ENCODE results near the gene GFER. TPM values are rescaled to one million over a fixed set of nuclear protein-coding genes. Genes with fewer than 3 reads are reported as not detected.

GFER gene
- total and polyA plus RNA-seq, 9 of the 15 experiments (the other 6 are each of a cell fraction or from before 2014, with no cell fraction given) = 4.3 to 53.7 (median 19.8) TPM

GRCh38 chr16:1960665-1961630 is 23.0 kb upstream of the GFER start (continued):
- TF ChIP-seq RBM22 (IDR thresholded peaks at IDR 0.05; ENCODE audit: low read depth, low read length, poor library complexity, severe bottlenecking) (no peak), MEIS2 (IDR thresholded peaks at IDR 0.05; ENCODE audit: partially characterized antibody) (no peak), ZNF444 (CRISPR knock-in tag; IDR thresholded peaks at IDR 0.05) (0 out of 2 replicates have a peak, but pooled peaks have one; percentile 53), ZNF507 (tag; conservative IDR thresholded peaks at IDR 0.05) (no peak), ZNF830 (CRISPR knock-in tag; IDR thresholded peaks at IDR 0.05) (no peak), MAFK (IDR thresholded peaks at IDR 0.05; ENCODE audit: low read length) (no peak), HNRNPUL1 (IDR thresholded peaks at IDR 0.05; ENCODE audit: low read length) (no peak; the same call in 1 of the 2 replicates), NRF1 (conservative IDR thresholded peaks at IDR 0.05 in 1 of 2, IDR thresholded peaks at IDR 0.05 in 1 of 2) (0 out of 4 replicates have a peak, but pooled peaks of 1 of the 2 experiments have one; percentile 22), ZSCAN29 (IDR thresholded peaks at IDR 0.05) (peak; percentile 59; the same call in 1 of the 2 replicates), ZFP30 (CRISPR knock-in tag; IDR thresholded peaks at IDR 0.05; ENCODE audit: borderline replicate concordance) (0 out of 2 replicates have a peak, but pooled peaks have one; percentile 22), HOXB6 (CRISPR knock-in tag; IDR thresholded peaks at IDR 0.05; ENCODE audit: borderline replicate concordance) (no peak), SIX5 (IDR thresholded peaks at IDR 0.05; ENCODE audit: borderline replicate concordance in 1 of 2, insufficient read depth in 1 of 2, low read depth in 1 of 2, low read length in 2 of 2) (no peak), ESRRB (CRISPR knock-in tag; IDR thresholded peaks at IDR 0.05; ENCODE audit: borderline replicate concordance) (peak; percentile 88; the same call in 1 of the 2 replicates), COPS2 (conservative IDR thresholded peaks at IDR 0.05) (no peak), ZFP91 (CRISPR knock-in tag; IDR thresholded peaks at IDR 0.05) (no peak), ZNF57 (CRISPR knock-in tag; IDR thresholded peaks at IDR 0.05) (no peak), ADNP (tag; IDR thresholded peaks at IDR 0.05) (no peak), MTA1 (IDR thresholded peaks at IDR 0.05; ENCODE audit: borderline replicate concordance) (no peak), ZNF133 (CRISPR knock-in tag; IDR thresholded peaks at IDR 0.05) (no peak), ZFP36 (IDR thresholded peaks at IDR 0.05; ENCODE audit: low read depth, low read length, partially characterized antibody) (no peak), LCOR (CRISPR knock-in tag; IDR thresholded peaks at IDR 0.05) (peak; percentile 54; the same call in 1 of the 2 replicates), FOXK1 (CRISPR knock-in tag; IDR thresholded peaks at IDR 0.05; ENCODE audit: borderline replicate concordance) (peak; percentile 72)
- TF ChIP-seq, protein P1, sequence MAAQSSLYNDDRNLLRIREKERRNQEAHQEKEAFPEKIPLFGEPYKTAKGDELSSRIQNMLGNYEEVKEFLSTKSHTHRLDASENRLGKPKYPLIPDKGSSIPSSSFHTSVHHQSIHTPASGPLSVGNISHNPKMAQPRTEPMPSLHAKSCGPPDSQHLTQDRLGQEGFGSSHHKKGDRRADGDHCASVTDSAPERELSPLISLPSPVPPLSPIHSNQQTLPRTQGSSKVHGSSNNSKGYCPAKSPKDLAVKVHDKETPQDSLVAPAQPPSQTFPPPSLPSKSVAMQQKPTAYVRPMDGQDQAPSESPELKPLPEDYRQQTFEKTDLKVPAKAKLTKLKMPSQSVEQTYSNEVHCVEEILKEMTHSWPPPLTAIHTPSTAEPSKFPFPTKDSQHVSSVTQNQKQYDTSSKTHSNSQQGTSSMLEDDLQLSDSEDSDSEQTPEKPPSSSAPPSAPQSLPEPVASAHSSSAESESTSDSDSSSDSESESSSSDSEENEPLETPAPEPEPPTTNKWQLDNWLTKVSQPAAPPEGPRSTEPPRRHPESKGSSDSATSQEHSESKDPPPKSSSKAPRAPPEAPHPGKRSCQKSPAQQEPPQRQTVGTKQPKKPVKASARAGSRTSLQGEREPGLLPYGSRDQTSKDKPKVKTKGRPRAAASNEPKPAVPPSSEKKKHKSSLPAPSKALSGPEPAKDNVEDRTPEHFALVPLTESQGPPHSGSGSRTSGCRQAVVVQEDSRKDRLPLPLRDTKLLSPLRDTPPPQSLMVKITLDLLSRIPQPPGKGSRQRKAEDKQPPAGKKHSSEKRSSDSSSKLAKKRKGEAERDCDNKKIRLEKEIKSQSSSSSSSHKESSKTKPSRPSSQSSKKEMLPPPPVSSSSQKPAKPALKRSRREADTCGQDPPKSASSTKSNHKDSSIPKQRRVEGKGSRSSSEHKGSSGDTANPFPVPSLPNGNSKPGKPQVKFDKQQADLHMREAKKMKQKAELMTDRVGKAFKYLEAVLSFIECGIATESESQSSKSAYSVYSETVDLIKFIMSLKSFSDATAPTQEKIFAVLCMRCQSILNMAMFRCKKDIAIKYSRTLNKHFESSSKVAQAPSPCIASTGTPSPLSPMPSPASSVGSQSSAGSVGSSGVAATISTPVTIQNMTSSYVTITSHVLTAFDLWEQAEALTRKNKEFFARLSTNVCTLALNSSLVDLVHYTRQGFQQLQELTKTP (IDR thresholded peaks at IDR 0.05; ENCODE audit: low read depth in 1 of 2, partially characterized antibody in 2 of 2) = no peak
